Breast epithelium (tissue), 3 donors: ENCODE data around the gene ACOT12.

Source experiments
- CTCF ChIP-seq, 3 donors: fragments of 450-650 bp; IDR thresholded peaks; one replicate each; pipeline ENCODE4 v1.5.1; 2016 to 2017; ENCODE audit warnings: antibody characterized with exemption in 3 of 3, mild to moderate bottlenecking in 3 of 3, moderate library complexity in 3 of 3
- POLR2A ChIP-seq: fragments of 450-650 bp; IDR thresholded peaks from one replicate; pipeline ENCODE4 v1.6.1; 2016; ENCODE audit warnings: antibody characterized with exemption, mild to moderate bottlenecking, moderate library complexity
- POLR2AphosphoS5 ChIP-seq, 3 donors: sonication (generic); formaldehyde crosslinking; IDR thresholded peaks; one replicate each; pipeline ENCODE4 v1.6.1; 2017; ENCODE audit warnings: antibody characterized with exemption in 3 of 3

DNA sequence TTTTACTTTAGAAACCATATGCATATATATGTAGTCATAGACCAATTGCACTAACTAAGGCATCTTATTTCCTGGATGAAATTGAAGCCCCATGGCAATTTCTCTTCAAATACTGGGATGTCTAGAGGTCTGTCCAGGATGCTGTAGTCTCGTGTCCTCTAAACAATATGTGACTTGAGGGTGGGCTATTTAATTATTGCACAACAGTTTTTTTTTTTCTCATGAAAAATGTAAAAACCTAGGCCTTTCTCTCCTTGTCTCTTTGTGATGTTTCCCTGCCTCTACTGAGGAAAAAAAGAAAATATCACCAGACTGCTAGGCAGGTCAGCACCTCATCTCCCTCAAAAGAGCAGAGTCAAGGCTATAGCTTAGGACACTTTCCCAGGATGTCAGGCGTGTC is 58.0 kb downstream of the ACOT12 start:
- TF ChIP-seq CTCF (IDR thresholded peaks at IDR 0.05) (no peak), POLR2A (no peak), POLR2AphosphoS5 (IDR thresholded peaks at IDR 0.05) (no peak)
